NCI-H82 (cell line): ENCODE results near the gene GCK.
"Not testable (repeated sequence)": the region's sequence is repeated elsewhere in the genome, so short reads cannot be mapped to it uniquely, and the experiment has no call there.

ENCODE experiments used
- DNase-seq: peaks from one replicate; lab custom pipeline; 2025; lab: John Stamatoyannopoulos, UW

Gene GCK

GRCh38 chr7:44201813-44202212, 12.6 kb upstream of the GCK start:
- no peak for DNase-seq

DNA sequence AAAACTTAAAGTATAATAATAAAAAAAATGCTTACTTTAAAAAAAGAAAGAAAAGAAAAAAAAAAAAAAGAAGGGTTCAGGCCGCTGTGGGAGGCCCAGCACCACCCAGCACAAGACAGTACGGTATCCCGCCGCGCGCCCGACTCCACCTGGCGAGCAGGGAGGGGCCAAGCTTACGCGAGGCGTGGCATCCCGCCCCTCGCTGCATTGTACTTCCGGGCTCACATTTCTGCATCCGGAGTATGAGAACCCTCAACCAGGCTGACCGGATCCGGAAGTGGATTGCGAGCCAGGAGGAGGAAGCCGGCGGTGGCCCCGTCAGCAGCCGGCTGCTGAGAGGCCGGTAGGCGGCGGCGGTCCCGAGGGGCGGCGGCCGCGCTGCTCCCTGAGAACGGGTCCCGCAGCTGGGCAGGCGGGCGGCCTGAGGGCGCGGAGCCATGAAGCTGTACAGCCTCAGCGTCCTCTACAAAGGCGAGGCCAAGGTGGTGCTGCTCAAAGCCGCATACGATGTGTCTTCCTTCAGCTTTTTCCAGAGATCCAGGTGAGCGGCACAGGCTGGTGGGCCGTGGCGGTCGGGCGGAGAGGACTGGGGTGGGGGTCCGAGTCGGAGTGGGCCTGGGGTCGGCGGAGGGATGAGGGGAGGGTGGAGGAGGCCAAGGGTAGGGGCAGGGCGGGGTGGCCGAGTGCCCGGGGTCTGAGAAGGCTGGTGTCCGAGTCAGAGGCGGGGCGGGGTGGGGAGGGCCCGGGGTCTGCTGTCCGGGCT, 11.6 kb upstream of the GCK start, which contains the start of gene YKT6:
YKT6 (plus strand) TSS at position 280 of the 763 bp plus-strand sequence; CDS start at position 438, 158 bp downstream.
- peak; percentile 99 for DNase-seq

- not testable (repeated sequence) for DNase-seq
Measured at GRCh38 chr7:44200163-44200562, 10.9 kb upstream of the GCK start.

GRCh38 chr7:44197474-44197873, 8.2 kb upstream of the GCK start:
- DNase-seq, result no peak

DNA sequence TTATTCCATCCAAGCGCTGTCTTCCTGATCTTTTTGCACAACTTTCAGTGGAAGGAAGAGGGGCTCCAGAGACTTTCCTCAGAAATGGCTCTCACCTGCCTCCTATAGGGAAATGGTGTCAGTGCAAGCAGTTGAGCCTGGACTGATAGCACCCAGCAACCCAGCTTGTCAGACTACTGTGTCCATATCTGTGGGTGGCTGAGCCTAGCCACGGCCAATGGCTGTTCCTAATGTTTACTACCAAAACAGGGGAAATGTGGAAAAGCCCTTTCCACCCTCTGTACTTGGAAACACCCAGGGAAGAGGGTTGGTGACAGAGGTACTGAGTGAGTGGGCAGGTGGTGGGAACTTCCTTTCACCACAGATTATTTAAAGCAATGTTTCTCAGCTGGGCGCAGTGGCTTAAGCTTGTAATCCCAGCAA, 7.2 kb upstream of the GCK start:
- peak; percentile 89 for DNase-seq

DNA sequence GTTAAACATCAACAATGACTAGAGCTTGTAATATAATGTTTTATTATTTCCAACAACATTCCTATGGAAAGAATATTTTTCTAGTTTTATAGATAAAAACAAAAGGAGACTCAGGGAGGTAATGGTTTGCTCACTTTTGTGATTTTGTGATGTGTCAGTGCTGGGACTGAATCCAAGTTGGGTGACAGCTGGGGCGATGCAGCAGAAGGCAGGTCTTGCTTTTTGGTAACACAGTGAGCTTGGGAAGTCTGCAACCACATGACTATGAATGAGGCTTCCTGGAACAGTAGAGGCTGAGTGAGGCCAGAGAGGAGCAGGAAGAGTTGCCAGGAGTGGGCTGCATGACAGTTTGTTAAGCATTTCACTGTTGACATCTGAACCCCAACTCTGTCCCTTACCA, 6.7 kb upstream of the GCK start:
- DNase-seq, result no peak

GRCh38 chr7:44194562-44195145, 5.4 kb upstream of the GCK start:
- DNase-seq, result no peak

DNA sequence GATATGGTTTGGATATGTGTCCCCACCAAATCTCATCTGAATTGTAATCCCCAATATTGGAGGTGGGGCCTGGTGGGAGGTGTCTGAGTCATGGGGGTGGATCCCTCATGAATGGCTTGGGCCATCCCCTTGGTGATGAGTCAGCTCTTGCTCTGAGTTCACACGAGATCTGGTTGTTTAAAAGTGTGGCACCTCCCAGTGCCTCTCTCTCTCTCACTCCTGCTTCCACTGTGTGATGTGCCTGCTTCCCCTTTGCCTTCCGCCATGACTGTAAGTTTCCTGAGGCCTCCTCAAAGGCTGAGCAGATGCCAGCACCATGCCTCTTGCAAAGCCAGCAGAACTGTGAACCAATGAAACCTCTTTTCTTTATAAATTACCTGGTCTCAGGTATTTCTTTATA, 4.8 kb upstream of the GCK start:
- no peak for DNase-seq

DNA sequence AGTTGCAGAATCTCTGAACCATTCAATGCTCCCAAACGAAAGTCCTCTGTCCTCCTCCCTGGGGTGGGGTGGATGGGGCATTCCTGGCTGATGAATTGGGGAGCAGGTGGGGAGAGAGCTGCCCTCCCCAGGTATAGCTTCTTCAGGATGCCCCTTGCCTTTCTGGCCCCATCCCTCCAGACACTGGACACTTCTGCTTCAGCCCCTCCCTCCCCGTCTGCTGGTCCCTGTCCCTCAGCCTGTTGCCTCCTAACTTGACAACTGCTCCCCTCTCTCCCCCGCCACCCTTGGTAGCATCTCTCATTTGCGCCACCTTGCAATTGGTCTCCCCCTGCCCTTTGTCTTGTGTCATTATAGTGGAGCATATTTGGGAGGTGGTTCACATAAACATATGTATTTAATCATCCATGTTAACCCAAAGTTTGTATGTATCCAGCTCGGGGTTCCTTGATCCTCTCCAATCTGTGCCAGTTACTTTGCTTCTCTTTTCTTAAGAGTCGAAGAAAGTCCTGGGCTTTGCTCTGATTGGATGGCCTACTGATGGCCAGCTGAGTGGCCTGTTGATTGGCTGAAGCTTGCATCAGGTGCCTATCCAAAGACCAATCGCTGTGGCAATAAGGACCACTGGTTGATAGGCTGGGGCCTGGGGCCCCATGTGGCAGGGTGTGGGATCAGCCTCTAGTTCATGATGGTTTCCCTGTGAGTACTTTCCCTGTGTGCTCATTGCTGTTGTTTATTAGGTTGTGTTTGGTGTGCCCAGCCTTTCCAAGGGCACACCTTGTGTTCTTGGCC, 4.0 kb upstream of the GCK start:
- no peak for DNase-seq

DNA sequence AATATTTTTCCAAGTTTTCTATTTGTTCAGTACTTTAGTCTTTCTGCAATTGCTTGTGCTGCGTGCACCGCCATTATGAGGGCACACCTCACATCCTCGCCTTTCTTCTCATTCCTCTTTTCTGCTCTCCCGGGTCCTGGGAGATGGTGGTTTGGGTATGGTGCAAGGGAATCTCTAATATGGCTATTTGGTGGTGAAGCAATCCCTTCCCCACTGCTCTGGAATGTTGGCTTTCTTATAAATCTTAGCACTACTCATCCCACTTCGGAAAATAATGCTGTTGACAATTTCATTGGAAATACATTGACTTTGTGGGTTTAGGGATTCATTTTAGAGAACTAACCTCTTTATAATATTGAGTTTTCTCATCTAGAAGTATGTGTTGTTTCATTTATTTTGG, 1.9 kb upstream of the GCK start:
- DNase-seq, result no peak

DNA sequence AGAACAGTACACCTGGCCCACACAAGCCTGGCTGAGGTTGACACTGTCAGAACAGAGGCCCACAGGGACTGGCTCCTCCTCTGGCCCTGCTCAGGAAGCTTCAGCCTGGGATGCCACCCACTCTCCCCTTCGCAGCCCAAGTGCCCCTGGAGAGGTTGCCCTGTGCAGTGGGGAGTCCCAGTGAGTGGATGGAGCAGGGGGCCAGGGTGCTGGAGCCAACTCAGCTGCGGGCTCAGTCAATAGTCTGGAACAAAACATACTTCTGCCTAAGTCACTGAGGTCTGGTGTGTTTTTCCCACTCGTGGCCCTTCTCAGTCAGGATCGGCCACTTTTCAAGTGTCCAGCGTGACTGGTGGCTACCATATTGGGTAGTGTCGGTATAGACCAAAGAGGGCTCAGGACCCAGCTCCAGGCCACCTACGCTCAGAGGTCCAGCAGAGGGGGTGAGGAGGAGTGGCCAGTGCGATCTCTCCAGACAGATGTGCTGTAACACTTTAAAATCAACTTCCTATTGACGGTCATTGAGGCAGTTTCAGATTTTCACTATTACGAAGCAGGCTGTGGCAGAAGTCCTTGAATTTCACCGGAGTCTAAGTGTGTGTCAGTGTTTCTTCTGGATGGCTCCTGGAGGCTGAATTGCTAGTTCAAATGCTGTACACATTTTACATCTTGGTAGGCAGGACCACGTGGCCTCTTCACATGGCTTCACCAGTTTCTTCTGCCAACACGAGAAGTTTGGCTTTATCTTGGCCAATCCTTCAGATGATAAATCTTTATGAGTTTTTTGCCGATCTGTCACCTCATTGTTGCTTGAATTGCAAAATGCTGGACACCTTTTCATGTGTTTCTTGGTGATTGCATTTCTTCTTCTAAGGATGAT, 994 bp upstream of the GCK start:
- DNase-seq, result no peak

GRCh38 chr7:44188480-44189225, 586 bp downstream of the GCK start:
- no peak for DNase-seq

DNA sequence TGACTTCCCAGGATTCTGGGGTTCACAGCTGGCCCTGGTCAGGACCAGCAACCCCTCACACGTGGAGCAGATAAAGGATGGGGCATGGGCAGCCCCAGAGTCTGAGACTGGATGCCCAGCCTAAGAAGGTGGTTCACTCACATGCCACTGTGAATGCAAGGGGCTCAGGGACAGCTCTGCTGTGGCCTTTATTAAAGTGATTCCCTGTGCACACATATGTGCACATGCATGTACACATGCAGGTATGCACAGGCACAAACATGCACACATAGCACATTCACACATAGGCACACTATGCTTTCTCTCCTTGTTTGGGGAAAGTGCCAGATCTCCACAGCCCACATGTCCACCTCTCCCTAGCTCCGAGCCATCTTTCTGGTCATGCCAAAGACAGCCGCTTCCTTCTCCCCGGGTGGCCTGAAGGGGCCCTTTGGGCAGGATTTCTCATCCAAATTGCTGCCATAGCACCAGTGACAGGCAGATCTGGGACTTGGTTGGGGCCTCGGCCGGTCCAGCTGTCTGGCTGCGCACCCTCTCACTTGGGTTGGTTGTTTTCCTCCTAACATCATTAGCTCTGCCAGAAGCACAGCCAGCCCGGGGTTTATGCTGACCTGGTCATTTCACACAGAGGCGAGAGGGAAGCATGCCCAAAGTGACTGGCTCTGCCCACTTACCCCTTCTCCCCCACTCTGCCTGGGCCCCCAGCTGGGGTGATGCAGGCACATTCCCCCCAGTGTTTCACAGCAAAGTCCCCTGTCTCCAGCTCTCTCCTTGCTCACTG, 1.4 kb downstream of the GCK start:
- no peak for DNase-seq

DNA sequence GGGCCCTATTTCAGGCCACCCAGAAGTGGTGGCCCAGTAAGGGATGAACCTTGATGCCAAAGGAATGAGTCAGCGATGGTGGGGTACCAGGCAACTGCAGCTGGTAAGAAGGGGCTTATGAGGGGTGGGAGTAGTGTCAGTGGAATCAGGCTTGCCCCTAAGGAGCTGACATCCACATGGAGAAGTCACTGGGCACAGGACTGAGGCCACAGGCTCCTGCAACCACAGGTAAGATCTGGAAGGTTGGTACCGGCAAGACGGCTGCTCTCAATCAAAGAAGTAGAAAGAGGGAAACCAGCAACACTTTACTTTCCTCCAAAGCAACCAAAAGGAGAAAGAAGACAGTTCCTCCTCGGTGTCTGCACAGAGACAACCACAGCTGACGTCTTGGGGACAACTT, 2.5 kb downstream of the GCK start:
- no peak for DNase-seq

DNA sequence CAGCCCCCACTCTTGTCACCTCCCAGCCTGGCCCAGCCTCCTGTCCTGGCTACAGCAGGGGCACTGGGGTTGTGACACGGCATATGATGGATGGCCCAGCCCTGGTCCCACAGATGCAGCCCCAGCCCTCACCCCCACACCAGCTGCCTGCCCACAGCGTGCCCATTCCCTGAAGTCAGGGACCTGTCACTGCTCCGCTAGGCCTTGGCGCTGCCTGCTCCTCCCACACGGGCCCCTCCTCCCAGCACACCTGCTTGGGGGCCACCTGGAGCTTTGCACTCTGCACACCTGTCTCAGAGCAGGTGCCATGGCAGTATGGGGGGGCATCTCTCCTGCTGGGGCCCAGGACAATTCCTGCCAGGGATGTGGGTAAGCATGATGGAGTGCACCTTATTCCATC, 3.5 kb downstream of the GCK start:
- no peak for DNase-seq

DNA sequence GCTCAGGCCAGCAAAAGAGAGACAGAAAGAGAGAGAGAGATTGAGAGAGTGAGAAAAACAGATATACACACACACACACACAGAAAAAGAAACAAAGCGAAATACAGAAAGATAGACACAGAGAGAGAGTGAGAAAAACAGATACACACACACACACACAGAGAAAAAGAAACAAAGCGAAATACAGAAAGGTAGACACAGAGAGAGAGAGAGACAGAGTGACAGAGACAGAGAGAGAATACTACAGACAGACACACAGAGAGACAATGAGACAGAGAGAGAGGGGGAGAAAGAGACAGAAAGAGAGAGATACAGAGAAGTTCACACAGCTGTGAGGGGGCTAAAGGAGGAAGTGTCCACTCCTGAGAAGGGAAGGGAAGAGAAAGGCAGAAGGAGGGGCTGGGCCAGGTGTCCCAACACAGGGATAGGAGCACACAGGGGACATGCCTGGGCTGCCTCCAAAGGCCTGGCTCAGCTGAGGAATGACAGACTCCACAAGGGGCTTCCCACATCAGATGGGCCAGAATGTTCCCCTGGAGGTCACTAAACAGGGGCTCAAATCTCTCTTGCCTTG, 4.3 kb downstream of the GCK start:
- DNase-seq, result no peak

DNA sequence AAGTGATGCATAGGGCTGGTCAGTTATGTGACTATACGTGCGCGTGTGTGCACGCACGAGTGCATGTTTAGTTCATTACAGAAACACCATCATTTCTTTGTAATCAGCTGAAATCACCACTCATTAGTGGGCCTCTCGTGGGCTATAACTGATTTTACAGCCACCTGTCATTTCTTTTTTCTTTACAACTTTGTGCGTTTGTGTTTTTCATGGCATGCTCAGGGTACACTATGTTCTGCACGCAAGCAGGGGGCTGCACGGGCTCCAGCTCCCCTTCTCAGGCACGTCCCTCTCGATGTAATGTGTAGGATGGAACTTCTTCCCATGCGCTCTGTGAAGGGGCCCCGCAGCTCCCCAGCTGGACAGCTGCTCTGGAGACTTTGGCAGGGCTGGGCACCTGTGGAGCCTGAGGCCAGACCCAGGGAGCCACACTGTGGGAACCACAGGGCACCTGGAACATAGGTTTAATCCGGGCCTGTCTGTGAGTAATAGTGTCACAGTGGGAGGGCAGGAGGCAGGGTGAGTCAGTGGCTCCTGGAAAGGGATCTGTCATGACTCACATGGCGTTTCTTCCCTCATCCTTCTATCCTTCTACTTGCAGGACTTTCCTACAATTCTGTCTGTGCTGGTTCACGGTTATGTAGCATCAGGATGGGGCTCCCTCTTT, 4.9 kb downstream of the GCK start:
- DNase-seq, result no peak

GRCh38 chr7:44183386-44183785, 5.9 kb downstream of the GCK start:
- no peak for DNase-seq

DNA sequence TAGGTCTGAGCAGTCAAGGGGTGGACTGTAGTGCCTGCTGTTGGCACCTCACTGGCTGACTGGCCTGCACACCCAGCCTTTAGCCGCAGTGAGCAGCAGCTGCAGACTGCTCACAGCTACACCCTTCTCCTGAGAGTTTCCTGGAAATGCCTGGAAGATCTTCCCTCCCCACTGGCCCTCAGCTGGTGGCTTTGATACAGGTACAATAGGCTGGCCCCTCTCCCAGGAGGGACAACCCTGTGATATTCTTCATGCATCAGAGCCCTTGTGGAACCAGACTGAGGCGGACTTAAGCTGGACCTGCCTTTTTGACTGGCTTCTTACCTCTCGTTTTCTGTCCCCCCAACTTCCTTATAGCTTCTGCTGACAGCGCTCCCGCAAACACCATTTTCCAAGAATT, 6.4 kb downstream of the GCK start:
- no peak for DNase-seq

GRCh38 chr7:44180631-44181030, 8.6 kb downstream of the GCK start:
- no peak for DNase-seq
